Renal cortical epithelial cell (primary cell): ENCODE results near the gene ACACB. TPM values are rescaled to one million over a fixed set of nuclear protein-coding genes. Genes with fewer than 3 reads are reported as not detected.

ENCODE experiments used
- DNase-seq: peaks from one replicate; pipeline ENCODE4 v3.0.0-alpha.2; 2011; ENCODE audit warnings: low read depth
- total RNA-seq: library from RNA; depleted of rRNA; stranded (reverse); fragments of >200 nt; gene quantifications from 2 replicates; pipeline ENCODE4 v1.2.3, GENCODE V29; 2014

The ACACB gene
- total RNA-seq, 1 donor from 2014 or later: 8.9 TPM

DNA sequence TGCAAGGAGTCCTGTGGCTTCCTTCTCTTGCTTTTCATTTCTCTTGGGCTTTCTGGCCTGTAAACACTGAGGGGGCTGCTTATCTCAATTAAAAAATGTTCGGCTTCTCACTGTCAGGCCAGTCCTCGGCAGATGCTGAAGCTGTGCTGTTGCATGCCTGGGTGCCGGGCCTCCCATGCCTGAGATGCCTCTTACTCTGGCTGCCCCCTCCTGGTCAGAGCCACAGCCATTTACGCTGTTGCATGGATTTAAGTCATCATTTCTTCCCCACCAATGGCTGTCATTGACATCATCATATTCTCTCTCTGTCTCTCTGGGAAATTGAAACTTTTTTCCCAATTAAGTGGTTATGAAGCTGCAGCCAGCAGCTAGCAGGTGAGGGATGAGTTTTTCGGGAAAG is 139.0 kb downstream of the ACACB start:
- DNase-seq: no peak

DNA sequence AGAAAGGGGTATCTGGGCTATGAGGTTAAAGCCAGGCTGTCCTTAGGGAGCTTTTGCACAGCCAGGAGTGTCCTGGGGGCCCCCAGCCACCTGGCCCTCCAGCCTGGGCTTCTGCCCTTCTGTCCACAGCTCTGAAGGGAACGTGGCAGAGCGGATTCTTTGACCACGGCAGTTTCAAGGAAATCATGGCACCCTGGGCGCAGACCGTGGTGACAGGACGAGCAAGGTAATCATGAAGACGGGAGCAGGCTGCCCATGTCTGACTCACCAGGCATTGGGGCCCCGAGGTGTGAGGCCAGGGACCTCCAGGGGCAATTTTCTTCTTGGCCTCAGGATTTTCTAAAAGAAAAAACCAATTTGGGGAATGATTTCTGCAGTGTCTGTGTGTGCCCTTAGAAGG is 139.6 kb downstream of the ACACB start:
- no peak for DNase-seq

GRCh38 chr12:109258201-109258600 is 141.8 kb downstream of the ACACB start:
- DNase-seq: no peak

DNA sequence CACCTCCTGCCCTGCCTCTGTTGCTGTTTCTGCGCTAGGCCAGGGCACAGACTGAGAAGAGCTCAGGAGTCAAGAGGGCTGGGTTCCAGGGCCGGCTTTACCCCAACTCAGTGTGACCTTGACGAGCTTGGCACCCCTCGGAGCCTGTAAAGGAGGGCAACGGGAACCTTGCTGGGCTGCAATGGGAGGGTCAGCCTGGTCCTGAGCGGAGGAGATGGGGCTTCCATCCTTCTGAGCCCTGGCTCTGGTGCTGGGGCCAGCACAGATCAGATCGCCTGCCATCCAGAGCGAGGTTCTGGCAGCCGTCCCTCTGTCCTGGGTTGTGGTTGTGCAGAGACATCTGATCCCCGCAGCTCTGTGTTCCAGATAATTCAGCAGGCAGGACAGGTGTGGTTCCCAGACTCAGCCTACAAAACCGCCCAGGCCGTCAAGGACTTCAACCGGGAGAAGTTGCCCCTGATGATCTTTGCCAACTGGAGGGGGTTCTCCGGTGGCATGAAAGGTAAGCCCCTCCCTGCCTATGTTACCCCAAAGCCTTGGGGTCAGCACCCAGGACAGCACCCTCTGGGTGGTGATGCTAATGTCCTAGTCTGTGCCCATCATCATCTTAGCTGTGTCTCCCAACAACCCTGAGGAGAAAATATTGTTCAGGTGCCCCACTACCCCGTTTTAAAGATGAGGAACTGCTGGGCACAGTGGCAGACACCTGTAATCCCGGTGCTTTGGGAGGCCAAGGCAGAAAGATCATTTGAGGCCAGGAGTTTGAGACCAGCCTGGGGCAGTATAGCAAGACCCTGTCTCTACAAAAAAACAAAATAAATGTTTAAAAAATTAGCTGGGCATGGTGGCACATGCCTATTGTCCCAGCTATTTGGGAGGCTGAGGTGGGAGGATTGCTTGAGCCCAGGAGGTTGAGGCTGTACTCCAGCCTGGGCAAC is 142.5 kb downstream of the ACACB start:
- DNase-seq: no peak

GRCh38 chr12:109259545-109259895 is 143.1 kb downstream of the ACACB start:
- DNase-seq: no peak

- no peak for DNase-seq
These were observed 144.7 kb downstream of the ACACB start for GRCh38 chr12:109261087-109261486.

DNA sequence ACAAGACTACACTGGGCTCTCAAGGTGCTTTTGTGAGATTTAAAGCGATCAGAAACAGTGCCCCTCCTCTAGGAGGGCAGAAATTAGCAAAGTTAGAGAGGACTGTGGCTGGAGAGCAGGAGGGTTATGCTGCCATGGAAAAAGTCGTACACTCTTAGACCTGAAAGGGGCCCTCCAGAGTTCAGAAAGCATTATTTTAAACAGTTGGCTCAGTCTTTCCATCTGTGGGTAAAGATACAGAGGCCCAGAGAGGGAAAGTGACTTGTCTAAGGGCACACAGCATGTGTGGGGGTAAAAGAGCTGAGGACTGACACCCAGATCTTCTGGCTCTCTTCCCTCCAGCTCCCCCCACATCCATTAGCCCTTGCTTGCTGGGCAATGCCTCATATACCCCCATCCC is 145.6 kb downstream of the ACACB start:
- no peak for DNase-seq

DNA sequence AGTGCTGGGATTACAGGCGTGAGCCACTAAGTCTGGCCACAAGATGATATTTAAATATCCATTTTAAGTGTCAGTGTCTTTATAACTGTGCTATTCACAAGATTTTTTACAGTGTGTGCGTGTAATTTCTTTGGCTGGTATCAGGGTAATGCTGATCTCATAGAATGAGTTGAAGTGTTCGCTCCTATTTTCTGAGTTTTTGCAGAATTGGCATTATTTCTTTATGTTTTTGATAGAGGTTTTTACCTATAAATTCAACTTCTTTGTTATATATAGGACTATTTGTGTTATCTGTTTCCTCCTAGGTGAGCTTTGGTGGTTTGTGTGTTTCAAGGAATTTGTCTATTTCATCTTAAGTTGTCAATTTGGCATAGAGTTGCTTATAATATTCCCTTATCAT is 147.1 kb downstream of the ACACB start:
- DNase-seq: no peak

DNA sequence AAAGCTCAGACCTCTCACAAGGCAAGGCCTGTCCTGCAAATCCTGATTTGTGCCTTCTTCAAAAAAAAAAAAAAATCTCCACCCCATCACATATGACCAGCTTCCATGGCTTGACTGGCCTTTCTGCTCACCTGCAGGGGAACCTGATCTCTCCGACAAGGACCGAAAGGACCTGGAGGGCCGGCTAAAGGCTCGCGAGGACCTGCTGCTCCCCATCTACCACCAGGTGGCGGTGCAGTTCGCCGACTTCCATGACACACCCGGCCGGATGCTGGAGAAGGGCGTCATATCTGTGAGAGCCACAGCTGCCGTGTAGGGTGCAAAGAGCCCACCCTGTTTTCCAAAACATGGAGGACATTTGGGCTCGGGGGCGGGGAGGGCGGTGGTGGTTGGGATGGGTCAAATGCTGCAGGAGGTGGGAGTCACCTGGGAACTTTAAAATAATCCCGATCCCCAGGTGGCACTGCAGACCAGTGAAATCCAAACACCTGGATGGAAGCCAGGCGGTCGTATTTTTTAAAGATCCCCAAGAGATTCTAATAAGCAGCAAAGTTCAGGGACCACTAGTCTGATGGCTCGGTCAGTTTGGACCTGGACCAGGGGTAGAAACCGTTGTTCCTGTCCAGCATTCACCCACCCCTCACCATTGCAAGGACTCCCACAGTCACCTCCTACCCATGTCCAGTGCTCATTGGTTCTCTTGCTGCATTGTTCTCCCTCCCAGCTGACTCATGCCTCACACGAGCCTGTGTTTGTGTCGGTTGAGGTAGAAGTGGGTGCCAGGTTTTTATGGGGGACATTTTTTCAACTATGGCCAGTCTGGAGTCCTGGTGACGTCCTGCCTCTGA is 147.9 kb downstream of the ACACB start:
- DNase-seq: peak; percentile 27

GRCh38 chr12:109264943-109265650 is 148.7 kb downstream of the ACACB start:
- no peak for DNase-seq

- no peak for DNase-seq
These were observed 149.9 kb downstream of the ACACB start for GRCh38 chr12:109266106-109266879.

GRCh38 chr12:109267361-109267760 is 151.0 kb downstream of the ACACB start:
- DNase-seq: no peak

DNA sequence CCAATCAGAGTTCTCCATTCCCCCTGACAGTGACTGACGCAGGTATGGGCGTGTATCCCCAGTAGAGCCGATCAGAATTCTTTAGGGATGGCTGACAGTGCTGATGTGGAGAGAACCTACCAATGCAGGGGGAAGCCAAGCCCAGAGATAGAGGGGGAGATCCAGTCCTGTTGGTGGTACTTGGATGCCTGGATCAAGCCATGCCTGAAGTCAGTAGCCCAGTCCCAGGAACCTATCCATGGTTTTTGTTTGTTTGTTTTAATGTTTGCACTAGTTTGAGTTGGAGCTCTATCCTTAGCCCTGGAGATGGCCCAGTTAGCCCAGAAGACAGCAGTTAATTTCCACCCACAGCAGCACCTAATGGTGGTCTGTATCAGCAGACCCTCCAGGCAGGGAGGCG is 152.5 kb downstream of the ACACB start:
- DNase-seq: no peak

GRCh38 chr12:109269428-109269827 is 153.0 kb downstream of the ACACB start:
- DNase-seq: no peak

DNA sequence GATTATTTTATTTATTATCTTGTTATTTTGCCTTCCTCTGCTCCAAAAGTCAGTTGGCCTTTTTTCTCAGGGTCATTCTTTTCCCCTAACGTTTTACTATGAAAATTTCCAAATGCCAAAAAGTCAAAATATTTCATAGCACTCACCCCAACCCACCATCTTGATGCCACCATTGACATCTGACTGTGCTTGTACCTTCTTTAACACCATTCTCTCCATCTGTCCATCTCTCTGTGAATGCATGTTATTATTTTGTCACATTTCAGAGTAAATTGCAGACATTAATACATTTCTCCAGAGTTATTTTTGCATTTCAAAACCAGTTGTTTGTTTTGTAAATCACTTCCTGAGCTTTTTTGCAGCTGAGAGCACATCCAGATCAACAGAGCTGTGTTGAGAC is 154.1 kb downstream of the ACACB start:
- no peak for DNase-seq

DNA sequence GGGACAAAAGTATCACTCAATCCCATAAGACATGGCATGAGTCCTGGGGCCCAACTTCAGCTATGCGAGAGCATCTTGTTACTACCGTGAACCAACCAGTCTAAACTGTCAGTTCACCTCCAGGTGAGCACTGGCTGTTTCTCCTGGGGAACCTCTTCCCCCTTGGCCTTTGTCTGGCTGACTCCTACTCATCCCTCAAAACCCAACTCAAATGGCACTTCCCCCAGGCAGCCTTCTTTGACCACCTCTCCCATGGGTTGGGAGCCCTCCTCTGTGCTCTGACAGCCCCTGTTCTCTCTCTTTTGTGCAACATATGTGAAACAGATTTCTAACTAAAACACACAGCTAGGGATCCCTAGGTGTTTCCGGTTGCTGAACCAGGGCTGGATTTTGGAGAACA is 155.0 kb downstream of the ACACB start:
- no peak for DNase-seq

DNA sequence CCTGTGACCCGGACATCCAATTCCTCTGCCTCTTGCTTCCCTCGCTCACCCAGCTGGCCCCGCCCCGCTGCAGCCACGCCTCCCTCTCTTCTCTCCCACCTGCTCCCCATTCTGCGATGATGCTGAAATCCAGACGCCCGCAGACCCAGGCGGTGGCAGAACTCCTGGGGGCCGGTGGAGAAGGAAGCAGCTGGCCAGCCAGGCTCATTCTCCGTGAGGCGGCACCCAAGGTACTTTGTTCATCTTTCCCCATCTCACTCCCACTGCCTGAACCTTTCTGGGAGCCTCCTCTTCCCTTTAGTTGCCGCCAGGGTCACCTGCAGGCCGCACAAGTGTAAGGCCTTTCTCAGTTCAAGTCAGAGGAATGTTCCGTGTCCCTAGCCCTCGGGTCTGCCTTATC is 157.0 kb downstream of the ACACB start:
- DNase-seq: no peak

- no peak for DNase-seq
These were observed 158.0 kb downstream of the ACACB start for GRCh38 chr12:109274381-109274780.

DNA sequence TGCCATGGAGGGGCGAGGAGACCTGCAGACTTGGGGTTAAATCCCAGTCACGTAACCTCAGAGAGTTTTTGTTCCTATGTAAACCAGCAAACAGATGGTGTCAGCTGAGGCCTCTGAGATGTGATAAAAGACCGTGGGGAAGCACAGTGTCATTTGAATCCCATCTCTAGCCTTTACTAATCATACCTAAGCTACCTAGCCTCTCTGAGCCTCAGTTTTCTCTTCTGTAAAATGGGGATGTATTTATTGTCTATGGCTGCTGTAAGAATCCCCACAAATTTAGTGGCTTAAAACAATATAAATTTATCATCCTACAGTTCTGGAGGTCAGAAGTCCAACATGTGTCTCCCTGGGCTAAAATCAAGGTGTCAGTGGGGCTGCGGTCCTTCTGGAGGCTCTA is 158.8 kb downstream of the ACACB start:
- no peak for DNase-seq

DNA sequence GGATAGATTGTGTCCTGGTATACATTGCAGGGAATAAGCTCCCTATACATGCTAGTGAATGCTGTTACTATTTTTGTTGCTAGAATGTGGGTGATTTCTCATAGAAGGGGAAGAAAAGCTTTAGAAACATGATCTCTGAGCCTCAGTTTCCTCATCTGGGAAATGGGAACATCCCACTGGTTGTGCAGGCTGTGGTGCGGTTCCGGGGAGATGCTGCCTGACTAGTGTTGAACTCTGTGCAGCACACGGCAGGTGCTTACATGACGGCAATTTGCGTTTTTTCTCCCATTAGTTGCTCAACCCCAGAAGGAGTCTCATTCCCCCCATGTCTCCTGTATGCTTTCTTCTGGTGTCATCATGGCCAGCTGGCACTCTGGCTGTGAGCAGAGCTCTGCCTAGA is 159.8 kb downstream of the ACACB start:
- DNase-seq: no peak

GRCh38 chr12:109277255-109277898 is 161.0 kb downstream of the ACACB start:
- DNase-seq: no peak
